A375 (cell line): ENCODE data around the gene SH3BP2. TPM values are rescaled to one million over a fixed set of nuclear protein-coding genes. Genes with fewer than 3 reads are reported as not detected.

Source experiments
- total RNA-seq: library from RNA; depleted of rRNA; stranded (reverse); fragments of >200 nt; shearing (Covaris generic); gene quantifications from 2 replicates; pipeline ENCODE4 v1.2.3, GENCODE V29; 2014; rRNA removed

Gene SH3BP2
- 35.8 and 36.5 TPM in 2 replicates for total RNA-seq

GRCh38 chr4:2792711-2793585 lies at the start of gene SH3BP2:
TSS of gene SH3BP2 (plus strand) at chr4:2793085. CDS start at chr4:2820618, 27,533 bp downstream.

GRCh38 chr4:2755821-2756690 lies 36.8 kb upstream of the SH3BP2 start, which contains the start of gene TNIP2:
TSS of gene TNIP2 (minus strand) at chr4:2756336. CDS start at chr4:2756289, 47 bp downstream.

DNA sequence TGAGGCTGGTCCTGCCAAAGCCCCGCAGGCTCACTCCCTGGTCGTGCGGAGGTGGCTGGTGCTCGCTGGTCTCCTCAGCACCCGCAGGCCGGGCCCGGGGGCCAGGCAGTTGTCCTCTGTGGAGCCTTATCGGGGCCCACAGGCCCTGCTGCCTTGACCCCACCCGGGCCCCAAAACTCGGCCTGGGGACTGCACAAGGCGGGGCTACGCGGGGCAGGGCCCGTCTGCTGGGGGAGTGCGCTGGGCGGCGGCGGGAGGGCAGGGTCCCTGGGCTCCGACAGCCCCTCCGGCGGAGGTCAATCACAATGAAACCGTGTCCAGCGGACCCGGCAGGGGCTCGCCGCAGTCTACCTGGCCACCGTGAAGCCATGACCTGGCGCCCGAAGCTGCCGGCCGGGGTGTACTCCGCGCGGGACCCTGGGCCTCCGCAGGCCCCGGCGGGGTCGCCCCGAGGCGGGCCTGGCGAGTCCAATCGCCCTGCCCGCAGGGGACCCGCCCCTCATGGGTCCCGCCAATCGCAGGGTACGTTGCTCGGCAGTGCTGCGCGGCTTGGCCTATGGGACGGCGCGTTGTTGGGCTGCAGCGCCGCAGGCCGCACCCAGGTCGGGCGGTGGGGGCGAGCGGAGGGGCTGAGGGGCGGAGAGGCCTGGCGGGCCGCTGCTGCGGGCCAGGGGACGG lies 50.5 kb downstream of the SH3BP2 start, which contains the start of gene ADD1:
ADD1 (plus strand) TSS at position 582 of the 678 bp plus-strand sequence. CDS start 32,072 bp downstream, outside the sequence.

Other genes with a start within 250 kb of the SH3BP2 start
- 42.1 and 44.8 TPM in 2 replicates for gene TNIP2, start 36.7 kb upstream of the SH3BP2 start, total RNA-seq
- gene ADD1, start 50.8 kb downstream of the SH3BP2 start, total RNA-seq, result 104 and 121 TPM in 2 replicates
- gene NOP14, start 170.3 kb downstream of the SH3BP2 start, total RNA-seq, result 45.7 and 48.9 TPM in 2 replicates
- gene GRK4, start 170.5 kb downstream of the SH3BP2 start, total RNA-seq, result 3.2 and 4.0 TPM in 2 replicates